ENCODE results near the gene GAL3ST2.
"Not testable (repeated sequence)": the region's sequence is repeated elsewhere in the genome, so short reads cannot be mapped to it uniquely, and the experiment has no call there.

The GAL3ST2 gene

DNA sequence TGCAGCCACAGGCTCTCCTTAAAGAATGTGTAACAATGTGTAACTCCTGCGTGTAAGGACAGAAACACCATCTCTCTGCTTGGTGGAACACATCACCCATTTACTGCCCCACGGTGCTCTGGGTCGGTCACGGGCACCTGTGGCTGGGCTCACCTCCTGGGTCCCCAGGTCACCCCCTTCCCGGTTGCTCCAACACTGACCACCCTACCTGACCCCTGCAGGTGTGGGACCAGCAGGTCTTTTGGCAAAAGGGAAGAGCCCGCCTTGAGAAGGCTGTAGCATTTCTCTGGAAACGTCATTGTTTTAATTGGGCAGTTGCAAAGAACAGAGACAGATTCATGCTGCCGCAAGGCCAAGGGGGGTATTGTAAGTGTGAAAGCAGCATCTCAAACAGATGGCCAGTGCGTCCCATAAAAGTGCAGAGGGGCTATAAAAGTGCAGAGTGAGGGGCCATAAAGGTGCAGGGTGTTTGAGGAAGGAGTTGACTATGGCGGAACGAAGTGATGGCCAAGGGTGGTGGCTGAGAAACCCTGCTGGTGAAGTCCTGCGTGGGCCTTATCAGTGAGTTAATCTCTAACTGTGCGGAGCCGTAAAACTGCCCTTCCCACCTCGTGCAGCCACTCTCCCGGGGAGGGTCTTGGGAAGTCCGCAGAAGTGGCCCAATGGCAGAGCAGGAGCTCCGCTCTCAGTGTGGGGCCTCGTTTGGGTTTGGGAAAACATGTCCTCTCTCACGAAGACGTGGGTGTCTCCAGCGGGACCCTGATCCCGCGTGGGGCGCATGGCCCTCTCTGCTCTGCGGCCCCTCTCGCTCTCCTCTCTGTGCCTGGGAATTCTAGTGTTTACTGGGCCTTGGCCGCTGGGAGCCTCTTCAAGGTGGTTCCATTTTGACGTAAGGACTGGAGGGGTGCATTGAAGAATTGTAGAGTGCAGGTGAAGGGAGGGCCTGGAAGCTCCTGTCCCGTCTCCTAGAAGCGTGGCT lies 18.7 kb downstream of the GAL3ST2 start:
- DNase-seq (ENCODE audit: low read depth in 2 of 2) = no peak

DNA sequence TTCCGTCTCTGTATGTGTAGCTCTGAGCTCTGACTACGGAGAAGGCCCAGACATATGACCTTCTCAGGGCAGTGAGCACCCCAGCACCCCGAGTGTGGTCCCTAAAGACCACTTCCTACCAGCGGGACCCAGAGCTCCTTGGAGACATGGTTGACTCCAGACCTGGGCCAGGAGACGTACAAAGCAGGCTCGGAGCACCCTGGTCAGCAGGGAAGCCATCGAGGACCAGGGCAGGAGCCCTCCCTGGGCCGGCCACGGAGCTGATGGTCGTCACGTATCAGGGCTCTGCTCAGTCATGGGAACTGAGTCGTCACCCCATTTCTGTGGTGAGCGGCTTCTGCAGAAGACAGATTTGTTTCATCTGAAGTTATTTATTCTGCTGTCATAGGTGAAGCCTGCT lies 19.6 kb downstream of the GAL3ST2 start:
- DNase-seq (ENCODE audit: low read depth in 2 of 2) = no peak

DNA sequence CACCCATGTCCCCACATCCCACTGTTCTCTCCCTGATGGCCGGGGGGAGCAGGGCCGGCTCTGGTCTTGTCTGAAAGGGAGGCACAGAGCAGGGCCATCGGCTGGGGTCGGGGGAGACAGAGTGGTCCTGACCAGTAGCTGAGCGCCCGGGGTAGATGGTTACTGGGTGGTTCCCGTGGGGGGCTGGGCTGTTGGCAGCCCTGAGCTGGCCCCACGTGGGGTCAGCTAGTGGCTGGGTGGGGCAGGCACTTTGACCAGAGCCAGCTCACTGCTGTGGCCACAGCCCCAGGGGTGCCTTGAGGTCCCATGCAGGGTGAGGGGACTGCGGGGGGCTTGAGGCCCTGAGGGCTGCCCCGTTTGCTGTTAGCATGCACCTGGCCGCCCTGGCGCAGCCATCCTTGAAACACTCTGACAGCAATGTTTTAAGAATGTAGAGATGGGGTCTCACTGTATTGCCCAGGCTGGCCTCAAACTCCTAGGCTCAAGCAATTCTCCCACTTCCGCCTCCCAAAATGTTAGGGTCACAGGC lies 20.1 kb downstream of the GAL3ST2 start:
- no peak for DNase-seq (ENCODE audit: low read depth in 2 of 2)

DNA sequence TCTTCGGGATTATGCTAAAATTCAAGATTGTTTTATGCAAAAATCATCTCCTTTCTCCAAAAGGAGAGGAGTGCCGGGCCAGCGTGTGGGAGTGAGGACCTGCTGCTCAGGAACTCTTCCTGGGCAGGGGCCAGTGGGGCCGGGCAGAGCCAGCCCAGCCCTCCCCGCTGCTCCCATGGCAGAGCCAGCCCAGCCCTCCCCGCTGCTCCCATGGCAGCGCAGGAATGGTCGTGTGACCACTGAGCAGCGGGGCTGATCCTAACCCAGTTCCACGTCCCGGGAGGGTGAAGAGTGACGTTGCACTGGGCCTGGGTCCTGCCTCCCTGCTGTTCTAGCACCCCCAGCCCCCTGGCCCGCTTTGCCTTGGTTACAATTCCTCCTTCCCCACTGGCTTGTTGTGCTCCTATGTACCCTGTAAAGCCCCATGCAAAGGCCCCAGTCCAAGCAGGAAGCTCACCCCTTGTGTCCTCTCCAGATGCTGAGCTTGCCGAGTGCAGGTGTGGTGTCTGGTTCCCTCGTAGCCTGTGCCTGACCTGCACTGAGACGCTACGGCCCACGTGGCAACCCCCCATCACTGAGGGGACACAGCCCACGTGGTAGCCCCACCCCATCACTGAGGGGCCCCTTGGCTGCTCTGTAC lies 20.9 kb downstream of the GAL3ST2 start:
- DNase-seq (ENCODE audit: low read depth in 2 of 2) = no peak

DNA sequence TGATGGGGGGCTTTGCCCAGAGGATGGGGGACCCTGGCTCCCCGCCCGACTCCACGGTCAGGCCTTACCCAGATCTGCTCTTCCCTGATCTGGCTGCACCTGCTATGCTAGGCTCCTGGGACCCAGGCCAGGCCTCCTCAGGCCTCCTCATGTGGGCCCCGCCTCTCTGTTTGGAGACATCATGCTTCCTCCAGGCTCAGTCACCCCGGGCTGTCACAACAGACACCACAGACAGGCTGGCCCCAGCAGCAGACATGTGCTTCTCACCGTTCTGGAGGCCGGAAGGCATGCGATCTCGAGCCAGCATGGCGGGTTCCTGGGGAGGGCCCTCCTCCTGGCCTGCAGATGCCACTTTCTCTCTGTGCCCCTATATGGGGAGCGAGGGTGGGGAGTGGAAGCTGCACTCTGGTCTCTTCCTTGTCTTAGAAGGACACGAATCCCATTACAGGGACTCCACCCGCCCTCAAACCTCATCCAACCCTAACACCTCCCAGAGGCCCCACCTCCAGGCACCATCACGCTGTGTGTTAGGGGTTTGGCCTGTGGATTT lies 21.5 kb downstream of the GAL3ST2 start:
- DNase-seq (ENCODE audit: low read depth in 2 of 2) = no peak

DNA sequence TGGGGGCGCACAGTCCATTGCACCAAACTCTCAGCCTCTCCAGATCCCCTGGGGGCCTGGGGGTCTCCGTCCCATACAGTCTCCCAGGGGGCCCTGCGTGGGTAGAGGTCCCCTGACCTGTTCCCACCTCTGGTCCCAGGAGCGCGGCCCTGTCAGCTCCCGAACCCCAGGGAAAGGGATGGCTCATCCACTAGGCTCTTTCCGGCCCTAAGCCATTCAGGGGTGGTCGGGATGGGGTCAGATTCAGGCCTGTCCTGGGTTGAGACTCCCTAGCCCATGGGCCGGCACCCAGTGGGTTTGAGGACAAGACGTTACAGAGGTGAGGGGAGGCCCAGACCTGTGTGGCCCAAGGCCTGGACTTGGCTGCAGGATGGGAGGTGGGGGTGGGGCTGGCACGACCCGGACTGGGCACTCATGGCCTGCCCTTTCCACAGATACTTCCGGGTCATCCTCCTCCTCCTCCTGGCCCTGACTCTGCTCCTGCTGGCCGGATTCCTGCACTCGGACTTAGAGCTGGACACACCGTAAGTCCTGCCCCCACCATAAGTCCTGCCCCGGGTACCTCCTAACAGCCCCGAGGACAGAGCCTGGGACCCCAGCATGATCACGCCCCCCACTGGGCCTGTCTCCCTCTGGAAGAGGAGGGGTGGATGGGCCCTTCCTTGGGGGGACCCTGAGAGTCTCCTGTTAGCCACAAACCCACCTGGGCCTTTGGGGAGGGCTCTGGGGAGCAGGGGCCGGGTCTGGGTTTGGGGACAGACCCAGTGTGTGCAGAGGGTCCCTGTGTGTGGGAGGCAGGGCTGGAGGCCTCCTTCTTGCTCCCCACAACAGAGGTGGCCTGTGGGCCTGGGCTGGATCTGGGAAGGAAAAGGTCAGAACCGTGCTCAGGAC lies 22.3 kb downstream of the GAL3ST2 start:
- no peak for DNase-seq (ENCODE audit: low read depth in 2 of 2)

DNA sequence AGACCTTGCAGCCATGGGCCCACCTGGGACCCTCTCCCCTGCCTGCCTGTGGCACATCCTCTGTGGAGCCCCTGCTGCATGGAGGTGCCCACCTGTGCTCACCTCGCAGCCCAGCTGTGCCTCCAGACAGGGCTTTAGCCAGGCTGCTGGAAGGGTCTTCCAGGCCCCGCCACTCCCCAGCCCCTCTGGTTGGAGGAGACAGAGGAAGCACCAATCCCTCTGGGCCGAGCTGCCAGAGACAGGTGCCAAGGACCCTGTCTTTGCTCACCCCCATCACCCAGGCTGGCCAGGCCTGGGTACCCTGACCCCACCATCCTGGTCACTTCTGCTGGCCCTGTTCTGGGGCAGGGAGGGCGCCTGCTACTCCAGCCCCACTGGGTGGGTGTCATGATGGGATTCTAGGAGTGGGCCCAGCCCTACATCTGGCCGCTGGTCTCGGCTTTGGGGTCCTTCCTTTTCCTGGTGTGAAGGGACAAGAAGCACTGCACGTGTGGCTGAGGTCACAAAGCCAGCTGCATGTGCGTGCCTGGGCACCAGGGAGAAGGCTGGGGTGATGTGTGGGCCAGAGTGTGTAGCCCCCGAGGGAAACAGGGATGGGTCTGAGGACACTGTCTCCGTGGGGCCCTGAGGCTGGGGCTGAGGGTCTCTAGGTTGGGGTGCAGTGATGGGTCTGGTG lies 23.0 kb downstream of the GAL3ST2 start:
- no peak for DNase-seq (ENCODE audit: low read depth in 2 of 2)

DNA sequence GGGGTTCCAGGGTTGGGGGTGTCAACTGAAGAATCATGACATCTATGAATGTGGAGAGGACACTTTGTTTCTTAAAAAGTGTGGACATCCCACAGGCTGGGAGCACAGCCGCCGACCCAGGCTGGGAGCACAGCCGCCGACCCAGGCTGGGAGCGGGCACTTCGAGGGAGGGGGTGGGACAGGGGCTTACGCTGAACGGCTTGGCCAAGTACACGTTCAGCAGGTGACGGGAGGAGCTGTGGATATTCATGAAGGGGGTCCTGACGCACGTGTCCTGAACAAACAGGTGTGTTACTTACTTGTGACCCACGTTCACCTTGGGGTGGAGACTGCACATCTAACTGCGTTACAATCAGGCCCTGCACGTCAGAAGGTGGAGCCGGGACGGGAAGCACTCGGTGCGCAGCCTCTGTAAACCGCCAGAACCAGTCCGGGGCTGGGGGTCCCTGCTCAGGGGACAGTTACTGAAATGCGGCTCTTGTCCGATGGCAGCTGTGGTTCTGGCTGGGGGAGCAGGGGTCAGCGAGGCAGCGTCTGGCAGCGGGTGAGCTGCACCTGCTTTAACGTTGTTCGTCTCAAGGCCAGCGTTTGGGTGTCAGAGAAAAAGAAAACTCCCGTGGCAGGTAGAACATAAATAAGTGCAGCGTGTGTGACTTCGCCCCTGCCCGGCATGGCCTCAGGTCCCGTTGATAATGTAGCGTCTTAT lies 23.7 kb downstream of the GAL3ST2 start:
- DNase-seq (ENCODE audit: low read depth in 2 of 2) = not testable (repeated sequence)

DNA sequence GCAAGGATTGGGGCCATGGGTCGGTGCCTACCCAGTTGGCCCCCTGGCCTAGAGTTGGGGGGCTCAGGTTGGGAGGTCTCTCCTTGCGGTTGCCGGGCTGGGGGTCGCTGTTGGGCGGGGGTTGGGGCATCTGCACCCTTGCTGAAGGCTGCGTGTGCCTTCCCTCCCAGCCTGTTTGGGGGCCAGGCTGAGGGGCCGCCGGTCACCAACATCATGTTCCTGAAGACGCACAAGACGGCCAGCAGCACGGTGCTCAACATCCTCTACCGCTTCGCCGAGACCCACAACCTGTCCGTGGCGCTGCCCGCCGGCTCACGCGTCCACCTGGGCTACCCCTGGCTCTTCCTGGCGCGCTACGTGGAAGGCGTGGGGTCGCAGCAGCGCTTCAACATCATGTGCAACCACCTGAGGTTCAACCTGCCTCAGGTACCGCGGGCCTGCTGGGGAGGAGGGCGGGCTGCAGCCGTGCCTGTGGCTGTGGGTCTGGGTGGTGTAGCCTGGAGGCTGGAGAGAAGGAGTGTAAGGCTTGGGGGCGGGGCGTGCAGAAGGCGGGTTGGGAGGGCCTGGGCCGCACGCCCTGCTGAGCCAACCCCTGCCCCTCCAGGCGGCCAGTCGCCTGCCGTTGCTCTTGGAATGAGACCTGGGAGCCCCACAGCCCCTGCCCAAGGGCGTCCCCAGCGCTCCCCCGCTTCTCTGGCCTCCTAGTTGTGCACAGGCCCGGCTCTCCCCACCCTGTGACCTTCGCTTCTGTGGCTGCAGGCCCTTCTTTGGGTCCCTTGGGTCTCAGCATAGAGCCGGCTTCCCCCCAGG lies 25.2 kb downstream of the GAL3ST2 start:
- DNase-seq (ENCODE audit: low read depth in 2 of 2) = no peak

DNA sequence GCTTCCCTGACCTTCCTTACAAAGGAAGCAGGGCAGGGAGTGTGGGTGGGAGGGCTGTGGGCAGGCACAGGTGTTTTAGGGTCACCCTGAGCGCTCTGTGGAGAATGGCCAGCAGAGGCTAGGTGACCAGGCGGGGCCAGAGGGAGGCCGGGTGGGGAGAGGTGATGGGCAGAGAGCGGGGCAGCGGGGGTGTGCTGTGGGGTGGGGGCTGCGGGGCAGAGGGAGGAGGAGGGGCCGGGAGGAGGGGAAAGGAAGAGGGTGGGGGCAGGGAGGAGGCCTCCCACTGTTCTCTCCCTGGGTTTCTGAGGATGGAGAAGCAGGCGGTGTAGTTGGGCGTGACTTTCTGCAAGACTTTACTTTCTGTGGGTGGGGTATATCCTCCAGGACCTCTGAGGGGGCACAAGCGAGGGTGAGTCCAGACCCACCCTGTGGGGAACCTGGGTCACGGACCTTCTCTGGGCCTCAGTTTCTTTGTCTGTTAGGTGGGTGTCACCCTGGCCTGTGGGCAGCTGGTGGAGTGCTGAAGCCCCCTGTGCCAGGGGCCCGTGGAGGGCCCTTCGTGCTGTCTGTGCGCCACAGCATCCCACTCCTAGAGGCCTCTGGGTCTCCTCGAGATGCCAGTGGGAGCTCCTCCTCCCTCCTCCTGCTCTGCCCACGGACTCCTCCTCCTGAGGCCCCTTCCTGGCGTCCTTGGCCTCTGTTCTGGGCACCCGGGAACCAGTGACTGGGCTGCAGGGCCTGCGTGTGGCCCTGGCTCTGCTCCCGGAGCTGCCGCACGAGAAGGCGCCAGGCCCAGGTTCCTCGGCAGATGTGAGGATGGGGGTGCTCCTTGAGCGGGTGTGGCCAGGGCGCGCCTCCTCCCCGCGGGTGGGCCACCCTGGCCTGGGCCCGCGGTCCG lies 26.0 kb downstream of the GAL3ST2 start:
- no peak for DNase-seq (ENCODE audit: low read depth in 2 of 2)

DNA sequence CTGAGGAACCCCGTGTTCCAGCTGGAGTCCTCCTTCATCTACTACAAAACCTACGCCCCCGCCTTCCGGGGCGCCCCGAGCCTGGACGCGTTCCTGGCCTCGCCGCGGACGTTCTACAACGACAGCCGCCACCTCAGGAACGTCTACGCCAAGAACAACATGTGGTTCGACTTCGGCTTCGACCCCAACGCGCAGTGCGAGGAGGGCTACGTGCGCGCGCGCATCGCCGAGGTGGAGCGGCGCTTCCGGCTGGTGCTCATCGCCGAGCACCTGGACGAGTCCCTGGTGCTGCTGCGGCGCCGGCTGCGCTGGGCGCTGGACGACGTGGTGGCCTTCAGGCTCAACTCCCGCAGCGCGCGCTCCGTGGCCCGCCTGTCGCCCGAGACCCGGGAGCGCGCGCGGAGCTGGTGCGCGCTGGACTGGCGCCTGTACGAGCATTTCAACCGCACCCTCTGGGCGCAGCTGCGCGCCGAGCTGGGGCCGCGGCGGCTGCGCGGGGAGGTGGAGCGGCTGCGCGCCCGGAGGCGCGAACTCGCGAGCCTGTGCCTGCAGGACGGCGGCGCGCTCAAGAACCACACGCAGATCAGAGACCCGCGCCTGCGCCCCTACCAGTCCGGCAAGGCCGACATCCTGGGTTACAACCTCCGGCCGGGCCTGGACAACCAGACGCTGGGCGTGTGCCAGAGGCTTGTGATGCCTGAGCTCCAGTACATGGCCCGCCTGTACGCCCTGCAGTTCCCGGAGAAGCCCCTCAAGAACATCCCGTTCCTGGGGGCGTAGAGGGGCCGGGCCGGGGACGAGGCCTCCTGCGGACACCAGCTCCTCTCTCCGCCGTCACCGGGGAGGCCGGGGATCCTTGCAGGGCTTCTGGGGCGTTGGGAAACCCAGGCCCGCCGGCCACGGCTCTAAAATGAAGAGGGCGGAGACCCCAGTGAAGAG lies 27.0 kb downstream of the GAL3ST2 start:
- DNase-seq (ENCODE audit: low read depth in 2 of 2) = no peak

DNA sequence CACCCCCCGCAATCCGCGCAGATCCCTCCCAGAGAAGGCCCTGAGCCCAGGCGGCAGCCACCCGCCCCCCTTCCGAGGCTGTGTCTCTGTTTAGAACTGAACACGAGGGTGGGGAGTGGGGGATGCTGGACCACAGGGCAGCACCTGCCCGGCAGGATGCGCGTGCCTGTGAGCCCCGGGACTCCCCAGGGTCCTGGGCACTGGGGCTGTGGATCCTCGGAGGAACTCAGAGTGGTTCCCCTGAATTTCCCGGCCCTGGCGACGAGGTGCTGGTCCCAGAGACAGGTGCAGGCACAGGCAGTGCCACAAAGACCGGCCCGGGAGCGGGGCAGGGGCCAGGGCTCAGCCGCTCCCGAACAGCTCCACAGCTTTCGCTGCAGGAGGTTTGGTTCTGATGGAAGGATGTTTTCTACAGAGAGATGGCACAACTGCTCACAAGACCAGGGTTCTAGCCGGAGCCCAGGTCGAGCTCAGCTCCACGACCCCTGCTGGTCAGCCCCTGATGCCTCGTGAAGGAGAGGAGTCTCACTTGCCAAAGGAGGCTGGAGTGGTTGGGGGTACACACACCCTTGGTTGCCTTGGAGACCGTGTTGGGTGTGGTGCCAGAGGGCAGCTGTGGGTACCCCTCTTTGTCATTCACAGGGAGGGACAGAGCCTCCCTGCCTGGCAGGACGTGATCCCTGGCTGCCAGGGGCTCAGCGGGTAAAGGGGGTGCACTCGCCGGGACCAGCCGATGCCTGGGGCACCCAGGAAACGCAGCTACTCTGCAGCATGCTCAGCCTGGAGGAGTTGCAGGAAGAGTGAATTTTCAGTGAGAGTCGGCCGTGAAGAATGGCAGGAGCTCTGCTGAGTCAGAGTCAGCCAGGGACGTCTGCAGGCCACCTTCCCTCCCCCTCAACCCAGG lies 28.0 kb downstream of the GAL3ST2 start:
- DNase-seq (ENCODE audit: low read depth in 2 of 2) = no peak

DNA sequence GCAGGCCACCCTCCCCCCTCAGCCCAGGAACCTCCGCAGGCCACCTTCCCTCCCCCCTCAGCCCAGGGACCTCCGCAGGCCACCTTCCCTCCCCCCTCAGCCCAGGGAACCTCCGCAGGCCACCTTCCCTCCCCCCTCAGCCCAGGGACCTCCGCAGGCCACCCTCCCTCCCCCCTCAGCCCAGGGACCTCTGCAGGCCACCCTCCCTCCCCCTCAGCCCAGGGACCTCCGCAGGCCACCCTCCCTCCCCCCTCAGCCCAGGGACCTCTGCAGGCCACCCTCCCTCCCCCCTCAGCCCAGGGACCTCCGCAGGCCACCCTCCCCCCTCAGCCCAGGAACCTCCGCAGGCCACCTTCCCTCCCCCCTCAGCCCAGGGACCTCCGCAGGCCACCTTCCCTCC lies 29.6 kb downstream of the GAL3ST2 start:
- DNase-seq (ENCODE audit: low read depth in 2 of 2) = not testable (repeated sequence)

DNA sequence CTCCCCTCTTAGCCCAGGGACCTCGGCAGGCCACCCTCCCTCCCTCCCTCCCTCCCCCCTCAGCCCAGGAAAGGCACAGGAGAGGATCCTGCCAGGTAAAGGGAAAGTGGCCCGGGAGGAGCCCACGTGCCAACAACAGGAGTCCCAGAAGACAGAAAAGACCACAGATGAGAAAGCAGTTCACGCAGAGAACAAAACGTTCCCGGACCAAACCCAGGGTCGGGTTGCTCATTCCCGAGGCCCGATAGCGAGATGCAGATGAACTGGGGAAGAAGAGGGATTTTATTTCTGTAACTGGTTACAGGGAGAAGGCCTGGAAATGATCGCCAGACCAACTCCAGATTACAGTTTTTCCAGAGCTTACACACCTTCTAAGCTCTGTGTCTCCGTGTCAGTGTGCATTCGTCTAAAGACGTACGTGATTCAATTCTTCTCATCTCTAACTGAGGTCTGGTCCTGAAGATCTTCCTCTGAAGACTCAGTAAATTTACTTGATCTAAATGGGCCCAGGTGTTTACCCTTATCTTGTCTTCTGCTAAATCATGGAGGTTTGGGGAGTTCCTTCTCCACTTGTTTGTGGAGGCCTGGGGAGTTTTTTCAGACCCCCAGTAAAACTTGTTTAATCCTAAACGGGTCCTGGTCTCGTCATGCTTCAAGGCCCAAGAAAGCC lies 31.6 kb downstream of the GAL3ST2 start:
- no peak for DNase-seq (ENCODE audit: low read depth in 2 of 2)

DNA sequence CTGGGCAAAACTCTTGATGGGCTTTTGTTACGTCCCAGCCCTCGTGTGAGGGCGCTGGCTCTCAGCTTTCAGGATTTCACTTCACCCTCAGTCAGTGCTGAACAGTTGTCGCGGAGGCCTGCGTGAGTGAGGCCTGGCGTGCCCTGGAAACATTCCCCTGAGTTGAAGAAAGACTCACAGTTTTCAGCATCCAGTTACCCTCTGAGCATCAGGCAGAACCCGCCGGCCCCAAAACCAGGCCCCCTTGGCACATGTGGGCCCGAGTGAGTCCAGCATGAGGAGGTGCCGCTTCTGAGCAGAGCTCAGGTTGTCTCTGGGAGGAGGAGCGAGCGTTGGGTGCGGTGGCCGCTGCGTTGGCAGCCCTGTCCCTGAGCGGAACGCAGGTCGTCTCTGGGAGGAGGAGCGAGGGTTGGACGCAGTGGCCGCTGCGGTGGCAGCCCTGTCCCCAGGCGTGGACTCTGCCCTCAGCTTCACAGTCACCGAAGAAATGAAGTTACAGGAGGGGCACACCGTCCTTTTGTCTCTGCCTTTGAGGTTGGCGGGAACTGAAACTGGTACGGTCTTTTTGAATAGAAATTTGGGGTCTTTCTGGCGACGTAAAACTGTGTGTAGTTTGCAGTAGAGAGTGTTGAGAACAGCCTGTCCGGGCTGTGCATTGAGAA lies 32.2 kb downstream of the GAL3ST2 start, which contains the start of gene NEU4:
NEU4 (plus strand) TSS at position 473 of the 662 bp plus-strand sequence. CDS start 5,292 bp downstream, outside the sequence.
- DNase-seq (ENCODE audit: low read depth in 2 of 2) = no peak

All from fibroblast of skin of left biceps (primary cell).